AG04449 (cell line): ENCODE results near the gene CLCN7.
"Not testable (repeated sequence)": the region's sequence is repeated elsewhere in the genome, so short reads cannot be mapped to it uniquely, and the experiment has no call there.

ENCODE experiments used
- CTCF ChIA-PET: fragments of 350-600 bp; formaldehyde crosslinking; extraction: SDS; loops from one replicate; lab custom pipeline; 2021; ENCODE audit warnings: antibody characterized with exemption; lab: Yijun Ruan, JAX
- POLR2A ChIA-PET: fragments of 400-600, 350-600 bp; formaldehyde crosslinking; extraction: SDS; loops from one replicate; lab custom pipeline; 2020; ENCODE audit warnings: antibody characterized with exemption, inconsistent platforms; lab: Yijun Ruan, JAX
- DNase-seq: peaks from one replicate; pipeline ENCODE4 v3.0.0-alpha.2; 2010; ENCODE audit warnings: low read depth, low spot score
- H3K4me3 ChIP-seq: 2 replicates; pipeline ENCODE4 v1.5.1; 2011; ENCODE audit warnings: low read depth, mild to moderate bottlenecking, control low read depth, low read length
- CTCF ChIP-seq: IDR thresholded peaks from one replicate; pipeline ENCODE4 v1.5.1; 2011; ENCODE audit warnings: mild to moderate bottlenecking, moderate library complexity, low read length, control low read depth, inconsistent platforms; ENCODE audit not compliant: insufficient read depth; ENCODE audit errors: missing control alignments

The CLCN7 gene

GRCh38 chr16:1481906-1482835 lies 7.3 kb upstream of the CLCN7 start:
- ChIA-PET CTCF (interaction anchor here (1.9 kb wide), 1 partner anchor 12 kb away, joined by 5 read pairs; no protein-coding TSS in a partner anchor), POLR2A (no interaction called here)
- DNase-seq, result no peak
- TF ChIP-seq CTCF, result no peak
- H3K4me3 ChIP-seq, result no peak overlapping the region

DNA sequence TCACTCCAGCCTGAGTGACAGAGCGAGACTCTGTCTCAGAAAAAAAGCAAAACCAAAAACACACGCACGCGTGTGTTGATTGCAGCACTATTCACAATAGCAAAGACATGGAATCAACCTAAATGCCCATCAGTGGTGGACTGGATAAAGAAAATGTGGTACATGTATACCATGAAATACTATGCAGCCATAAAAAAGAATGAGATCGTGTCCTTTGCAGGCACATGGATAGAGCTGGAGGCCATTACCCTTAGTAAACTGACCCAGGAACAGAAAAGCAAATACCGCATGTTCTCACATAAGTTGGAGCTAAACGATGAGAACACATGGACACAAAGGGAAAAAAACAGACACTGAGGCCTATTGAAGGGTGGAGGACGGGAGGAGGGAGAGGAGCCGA lies 4.1 kb upstream of the CLCN7 start:
- DNase-seq, POLR2A ChIA-PET, H3K4me3 ChIP-seq, CTCF ChIA-PET: not testable (repeated sequence)

DNA sequence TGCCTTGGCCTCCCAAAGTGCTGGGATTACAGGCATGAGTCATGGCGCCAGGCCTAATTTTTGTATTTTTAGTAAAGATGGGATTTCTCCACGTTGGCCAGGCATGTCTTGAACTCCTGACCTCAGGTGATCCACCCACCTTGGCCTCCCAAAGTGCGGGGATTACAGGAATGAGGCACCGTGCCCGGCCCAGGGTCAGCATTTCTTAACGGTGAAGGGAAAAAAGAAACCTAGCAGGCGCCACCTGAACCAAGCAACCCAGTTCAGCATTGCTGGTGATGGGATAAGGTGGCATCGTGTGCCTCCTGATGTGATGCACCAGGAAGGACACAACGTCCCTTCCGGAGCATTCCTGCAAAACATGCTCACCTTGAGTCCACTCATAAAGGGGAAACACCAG lies 2.2 kb upstream of the CLCN7 start:
- H3K4me3 ChIP-seq, result no peak overlapping the region
- CTCF ChIA-PET, result no interaction called here
- DNase-seq, result no peak
- POLR2A ChIA-PET, result no interaction called here
- no peak for TF ChIP-seq CTCF

DNA sequence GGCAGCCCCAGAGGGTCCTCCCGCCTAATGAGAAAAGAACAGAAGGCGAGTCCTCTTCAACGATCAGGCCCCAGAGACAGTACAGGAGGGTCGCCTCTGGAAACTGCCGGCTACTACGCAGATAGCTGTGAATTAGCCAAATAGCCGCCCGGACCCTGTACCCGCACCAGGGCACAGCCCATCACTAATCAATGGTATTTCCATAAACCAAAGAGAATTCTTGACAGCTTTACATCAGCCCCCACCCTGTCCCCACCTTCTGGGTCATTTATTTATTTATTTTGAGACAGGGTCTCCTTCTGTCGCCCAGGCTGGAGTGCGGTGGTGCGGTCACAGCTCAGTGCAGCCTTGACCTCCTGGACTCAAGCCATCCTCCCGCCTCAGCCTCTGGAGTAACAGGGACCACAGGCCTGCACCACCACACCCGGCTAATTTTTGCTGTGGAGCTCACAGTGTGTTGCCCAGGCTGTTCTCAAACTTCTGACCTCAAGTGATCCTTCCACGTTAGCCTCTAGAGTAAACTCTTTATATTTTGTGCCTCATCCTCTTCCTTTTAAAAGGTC lies 805 bp upstream of the CLCN7 start:
- H3K4me3 ChIP-seq, result peak overlapping the region; percentile 74
- POLR2A ChIA-PET, result interaction anchor here (0.7 kb wide), 1 partner anchor 19 kb away, joined by 3 read pairs; no protein-coding TSS in a partner anchor
- no peak for DNase-seq
- CTCF ChIA-PET, result interaction anchor here (1.3 kb wide), 1 partner anchor 18 kb away, joined by 4 read pairs; no protein-coding TSS in a partner anchor
- TF ChIP-seq CTCF, result no peak

GRCh38 chr16:1474082-1474795 lies 589 bp downstream of the CLCN7 start:
- ChIA-PET CTCF (no interaction called here), POLR2A (no interaction called here)
- DNase-seq, result no peak
- TF ChIP-seq CTCF, result no peak
- H3K4me3 ChIP-seq, result peak overlapping the region; percentile 74

DNA sequence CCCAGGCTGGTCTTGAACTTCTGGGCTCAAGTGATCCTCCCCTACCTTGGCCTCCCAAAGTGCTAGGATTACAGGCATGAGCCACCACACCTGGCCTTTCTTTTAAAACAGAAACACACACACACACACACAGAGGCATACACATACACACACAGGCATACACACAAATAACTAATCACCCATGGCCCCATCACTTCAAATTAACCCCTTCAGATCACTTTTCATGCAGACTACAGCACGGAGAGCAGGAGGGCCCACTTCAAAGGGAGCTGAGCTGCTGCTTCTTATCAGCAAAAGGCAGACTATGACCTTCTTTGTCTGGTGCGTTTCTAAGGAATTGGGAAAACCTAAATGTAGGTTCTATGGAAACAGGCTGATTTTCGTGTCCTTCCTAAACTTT lies 1.9 kb downstream of the CLCN7 start:
- ChIA-PET CTCF (no interaction called here), POLR2A (no interaction called here)
- DNase-seq, result no peak
- no peak overlapping the region for H3K4me3 ChIP-seq
- no peak for TF ChIP-seq CTCF
